ENCODE results near the gene MAP2K3. TPM values are rescaled to one million over a fixed set of nuclear protein-coding genes. Genes with fewer than 3 reads are reported as not detected.

MAP2K3 gene
- total and polyA plus RNA-seq, 2 of the 8 experiments (the other 6 are each of a cell fraction or from before 2014, with no cell fraction given): 16.9 to 33.5 TPM

- Histone ChIP-seq H3K27me3 (replicated peaks in 1 of 4; ENCODE audit: control insufficient read depth in 3 of 4, extremely low read depth in 1 of 4, insufficient read depth in 3 of 4, low read length in 3 of 4) (no peaks in the 10 kb centered on the region), H3K4me3 (ENCODE audit: extremely low read depth in 1 of 4, insufficient read depth in 2 of 4, low read depth in 3 of 4, low read length in 4 of 4) (no peak overlapping the region), H3K9ac (replicated peaks in 1 of 4; ENCODE audit: extremely low read depth in 1 of 4, low read depth in 3 of 4, low read length in 3 of 4) (no peak overlapping the region), H3K9me3 (ENCODE audit: insufficient read depth in 2 of 2, low read depth in 1 of 2, low read length in 1 of 2) (no peaks in the 10 kb centered on the region), H3K79me2 (ENCODE audit: control insufficient read depth in 1 of 2, insufficient read depth in 2 of 2, low read length in 2 of 2) (no peaks in the 10 kb centered on the region), H4K20me1 (replicated peaks in 1 of 2; ENCODE audit: control insufficient read depth in 1 of 2, insufficient read depth in 2 of 2, low read length in 2 of 2) (peaks cover 0 to 3% of the 10 kb centered on the region in 2 experiments), H4K5ac (ENCODE audit: insufficient read length, low read depth, low read length) (no peak overlapping the region), H3K4me2 (ENCODE audit: insufficient read depth in 1 of 2, low read depth in 2 of 2, low read length in 2 of 2) (no peak overlapping the region), H3K4ac (replicated peaks; ENCODE audit: insufficient read length, low read depth, low read length) (no peak overlapping the region), H4K8ac (ENCODE audit: extremely low read depth, insufficient read depth, low read length) (0 out of 2 replicates have a peak overlapping the region, but pooled peaks have one; percentile 6), H3K23ac (ENCODE audit: insufficient read length) (no peak overlapping the region), H2AK5ac (ENCODE audit: low read depth, low read length) (no peak overlapping the region), H2AFZ (ENCODE audit: low read length) (no peak overlapping the region), H4K91ac (replicated peaks; ENCODE audit: insufficient read length, low read length) (no peak overlapping the region), H2BK120ac (replicated peaks; ENCODE audit: low read depth, low read length) (no peak overlapping the region), H2BK20ac (ENCODE audit: low read length) (no peak overlapping the region), H3K18ac (ENCODE audit: extremely low read depth, low read length) (no peak overlapping the region), H2BK15ac (ENCODE audit: low read length) (no peak overlapping the region; the same call in 1 of the 2 replicates), H3K4me1 (replicated peaks in 1 of 4; ENCODE audit: control insufficient read depth in 3 of 4, insufficient read depth in 4 of 4, low read length in 3 of 4) (peaks cover 3 to 18% (median 13%) of the 10 kb centered on the region in 4 experiments), H2BK12ac (ENCODE audit: low read depth, low read length) (peak overlapping the region; percentile 19; the same call in 1 of the 2 replicates), H3K27ac (ENCODE audit: low read depth, low read length) (no peak overlapping the region), H3K56ac (replicated peaks; ENCODE audit: insufficient read length, low read depth, low read length) (no peak overlapping the region), H3K79me1 (ENCODE audit: low read depth, low read length) (peaks cover 5% of the 10 kb centered on the region), H3K36me3 (ENCODE audit: control insufficient read depth in 2 of 4, insufficient read depth in 4 of 4, low read length in 3 of 4) (no peaks in the 10 kb centered on the region), H2BK5ac (ENCODE audit: low read depth, low read length) (no peak overlapping the region), H3K14ac (ENCODE audit: insufficient read length) (no peak overlapping the region), H3K23me2 (ENCODE audit: low read depth, low read length) (no peaks in the 10 kb centered on the region; the same call in 1 of the 2 replicates)
- 90% methylated on average over 11 of the region's 11 CpGs; no CpG with 5 or more reads in 1 of the 2 experiments for WGBS, 2 experiments (ENCODE audit: extremely low coverage in 1 of 2, insufficient coverage in 1 of 2, insufficient read length in 1 of 2, insufficient replicate concordance in 2 of 2, low coverage in 1 of 2, low lambda C conversion rate in 2 of 2, missing lambda C conversion rate in 1 of 2)
- CTCF ChIA-PET (ENCODE audit: partially characterized antibody): interaction anchor here (0.7 to 6.0 kb wide), 9 partner anchors 7 to 215 kb away, joined by 3 to 42 read pairs (median 8); no protein-coding TSS in a partner anchor
- DNase-seq (ENCODE audit: low read depth in 1 of 2, low spot score in 2 of 2) (no peak), FAIRE-seq (no peak)
- POLR2A ChIA-PET (ENCODE audit: partially characterized antibody): interaction anchor here (1.0 to 2.7 kb wide), 3 partner anchors 27 to 91 kb away, joined by 3 to 8 read pairs (median 3); partner anchors contain the start of gene TMEM11
- TF ChIP-seq SRF (IDR thresholded peaks at IDR 0.05; ENCODE audit: low read depth, low read length) (no peak), POU5F1 (IDR thresholded peaks at IDR 0.05; ENCODE audit: low read depth, low read length) (no peak), TCF12 (IDR thresholded peaks at IDR 0.05; ENCODE audit: low read depth, low read length) (no peak), BACH1 (IDR thresholded peaks at IDR 0.05; ENCODE audit: low read length) (no peak), TBP (IDR thresholded peaks at IDR 0.05; ENCODE audit: low read depth, low read length) (no peak), RXRA (IDR thresholded peaks at IDR 0.05; ENCODE audit: insufficient read depth, low read depth, low read length) (no peak), CTBP2 (IDR thresholded peaks at IDR 0.05; ENCODE audit: borderline replicate concordance, insufficient read depth, insufficient read length, low read length) (no peak), HDAC6 (IDR thresholded peaks at IDR 0.05; ENCODE audit: low read depth, low read length) (no peak), CREB1 (IDR thresholded peaks at IDR 0.05) (no peak), SUZ12 (IDR thresholded peaks at IDR 0.05; ENCODE audit: low read length) (no peak), SP1 (IDR thresholded peaks at IDR 0.05; ENCODE audit: low read depth, low read length) (no peak), TAF7 (optimal IDR thresholded peaks at IDR 0.05; ENCODE audit: borderline replicate concordance, low read depth, low read length) (no peak), SIX5 (IDR thresholded peaks at IDR 0.05; ENCODE audit: low read depth, low read length) (no peak), MAFK (IDR thresholded peaks at IDR 0.05; ENCODE audit: low read depth, low read length) (no peak), NANOG (IDR thresholded peaks at IDR 0.05; ENCODE audit: insufficient read depth, low read depth, low read length, poor library complexity, severe bottlenecking) (no peak)
Measured at GRCh38 chr17:21241564-21241963, 42.9 kb upstream of the MAP2K3 start.
